Astrocyte (in vitro differentiated cells and primary cell): ENCODE results near the gene SLC16A10. TPM values are rescaled to one million over a fixed set of nuclear protein-coding genes. Genes with fewer than 3 reads are reported as not detected.
A peak's percentile ranks its signal among the peaks of the same experiment; 100 is the strongest.
"Not testable (repeated sequence)": the region's sequence is repeated elsewhere in the genome, so short reads cannot be mapped to it uniquely, and the experiment has no call there.

Source experiments
- DNase-seq: peaks from one replicate; pipeline ENCODE4 v3.0.0-alpha.2; 2010; ENCODE audit warnings: low read depth
- FAIRE-seq: peaks from 2 replicates; lab custom pipeline; 2011; peaks lifted over from hg19 to GRCh38; lab: Jason Lieb, UNC
- H2AFZ ChIP-seq: 2 replicates; pipeline ENCODE4 v1.6.0; 2012; ENCODE audit warnings: low read depth, low read length, inconsistent platforms
- H3K27ac ChIP-seq: 2 replicates; pipeline ENCODE4 v1.5.1; 2011; ENCODE audit warnings: low read depth, low read length, inconsistent platforms
- H3K27me3 ChIP-seq: 2 replicates; pipeline ENCODE4 v1.6.0; 2011; ENCODE audit warnings: low read length, inconsistent platforms; ENCODE audit not compliant: insufficient read depth
- H3K36me3 ChIP-seq: 2 replicates; pipeline ENCODE4 v1.5.1; 2011; ENCODE audit warnings: low read length, inconsistent platforms; ENCODE audit not compliant: insufficient read depth
- H3K4me1 ChIP-seq: 2 replicates; pipeline ENCODE4 v1.5.1; 2011; ENCODE audit warnings: low read length, inconsistent platforms; ENCODE audit not compliant: insufficient read depth
- H3K4me2 ChIP-seq: 2 replicates; pipeline ENCODE4 v1.6.0; 2012; ENCODE audit warnings: low read length, inconsistent platforms
- H3K4me3 ChIP-seq: 2 replicates; pipeline ENCODE4 v1.5.1; 2011; ENCODE audit warnings: low read depth, mild to moderate bottlenecking, low read length, inconsistent platforms; ENCODE audit not compliant: insufficient read depth
- H3K79me2 ChIP-seq: 2 replicates; pipeline ENCODE4 v1.6.0; 2012; ENCODE audit warnings: mild to moderate bottlenecking, low read length, inconsistent platforms; ENCODE audit not compliant: insufficient read depth
- H3K9ac ChIP-seq: 2 replicates; pipeline ENCODE4 v1.6.0; 2012; ENCODE audit warnings: mild to moderate bottlenecking, low read length, inconsistent platforms
- H3K9me3 ChIP-seq: 2 replicates; pipeline ENCODE4 v1.5.1; 2012; ENCODE audit warnings: low read depth, mild to moderate bottlenecking, low read length, inconsistent platforms; ENCODE audit not compliant: insufficient read depth
- H4K20me1 ChIP-seq: 2 replicates; pipeline ENCODE4 v1.6.0; 2012; ENCODE audit warnings: low read length, inconsistent platforms; ENCODE audit not compliant: insufficient read depth
- H3K27ac Mint-ChIP-seq: one replicate; pipeline ENCODE4 v1.8.0; 2021; ENCODE audit warnings: mild to moderate bottlenecking, mixed read lengths; ENCODE audit not compliant: unreplicated experiment
- H3K27me3 Mint-ChIP-seq: one replicate; pipeline ENCODE4 v1.8.0; 2021; ENCODE audit warnings: low read depth, mixed read lengths; ENCODE audit not compliant: unreplicated experiment
- H3K36me3 Mint-ChIP-seq: one replicate; pipeline ENCODE4 v1.8.0; 2021; ENCODE audit warnings: low read depth, mixed read lengths; ENCODE audit not compliant: unreplicated experiment
- H3K4me1 Mint-ChIP-seq: one replicate; pipeline ENCODE4 v1.8.0; 2021; ENCODE audit warnings: low read depth, mixed read lengths; ENCODE audit not compliant: unreplicated experiment
- H3K4me3 Mint-ChIP-seq: one replicate; pipeline ENCODE4 v1.8.0; 2021; ENCODE audit warnings: mild to moderate bottlenecking, moderate library complexity, mixed read lengths; ENCODE audit not compliant: unreplicated experiment
- H3K9me3 Mint-ChIP-seq: one replicate; pipeline ENCODE4 v1.8.0; 2021; ENCODE audit warnings: mild to moderate bottlenecking, mixed read lengths; ENCODE audit not compliant: unreplicated experiment
- EZH2 ChIP-seq: IDR thresholded peaks from 2 replicates; pipeline ENCODE4 v1.6.1; 2012; ENCODE audit warnings: mild to moderate bottlenecking, low read length, inconsistent platforms; ENCODE audit not compliant: insufficient read depth
- total RNA-seq: library from RNA; stranded (reverse); gene quantifications from 2 replicates; pipeline ENCODE4 v1.2.1, GENCODE V29; 2021
- TF ChIP-seq, protein P1 (sequence below): IDR thresholded peaks from 2 replicates; pipeline ENCODE4 v1.5.1; 2011; ENCODE audit warnings: low read depth, mild to moderate bottlenecking, inconsistent platforms, low read length, moderate library complexity; ENCODE audit not compliant: insufficient read depth

The SLC16A10 gene
- total RNA-seq, 1 donor from 2014 or later: 0.18 TPM

DNA sequence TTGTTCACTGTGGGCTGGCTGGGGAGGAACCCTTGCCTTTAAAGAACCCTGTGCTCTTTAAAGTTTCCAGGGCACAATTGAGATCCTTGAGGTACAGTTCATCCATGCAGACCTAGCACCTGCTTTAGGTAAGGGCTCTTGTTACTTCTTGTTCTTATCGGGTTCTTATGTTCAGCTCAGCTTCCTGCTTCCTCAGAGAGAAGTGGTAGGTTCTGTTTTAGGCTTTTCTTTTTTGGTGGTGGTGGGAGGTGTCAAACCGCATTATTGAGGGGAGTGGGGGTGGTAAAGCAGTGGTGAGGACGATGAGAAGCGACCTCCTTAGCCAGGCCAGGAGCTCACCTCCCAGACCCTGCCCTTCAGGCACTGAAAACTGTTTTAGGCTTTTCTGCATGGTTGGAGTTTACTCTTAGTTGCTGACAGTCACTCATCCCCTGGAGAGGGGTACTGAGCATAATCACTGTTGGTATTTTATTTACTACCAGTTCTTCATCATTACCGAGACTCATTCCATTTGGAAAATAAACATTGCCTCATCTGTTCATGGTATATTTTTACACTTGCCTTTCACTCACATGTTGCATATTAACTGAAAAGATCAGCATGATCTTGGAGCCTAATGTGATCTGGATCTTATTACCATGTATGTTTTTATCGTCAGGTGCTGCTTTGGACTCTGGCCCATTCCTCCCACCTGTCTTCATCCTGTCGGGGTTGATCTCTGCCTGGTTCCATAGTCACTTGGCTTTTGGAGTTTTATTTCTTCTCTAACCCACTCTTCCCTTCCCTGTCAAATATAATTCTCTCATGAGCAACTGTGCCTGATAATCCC, 35.4 kb downstream of the SLC16A10 start:
- Histone ChIP-seq H3K27me3 (no peaks in the 10 kb centered on the region), H3K9ac (no peak overlapping the region), H3K79me2 (no peaks in the 10 kb centered on the region), H3K4me2 (no peak overlapping the region), H4K20me1 (no peaks in the 10 kb centered on the region), H3K9me3 (no peaks in the 10 kb centered on the region), H3K4me3 (no peak overlapping the region), H3K36me3 (no peaks in the 10 kb centered on the region), H2AFZ (no peak overlapping the region), H3K27ac (no peak overlapping the region), H3K4me1 (no peaks in the 10 kb centered on the region)
- no peaks in the 10 kb centered on the region for H3K9me3 Mint-ChIP-seq
- TF ChIP-seq, protein P1, sequence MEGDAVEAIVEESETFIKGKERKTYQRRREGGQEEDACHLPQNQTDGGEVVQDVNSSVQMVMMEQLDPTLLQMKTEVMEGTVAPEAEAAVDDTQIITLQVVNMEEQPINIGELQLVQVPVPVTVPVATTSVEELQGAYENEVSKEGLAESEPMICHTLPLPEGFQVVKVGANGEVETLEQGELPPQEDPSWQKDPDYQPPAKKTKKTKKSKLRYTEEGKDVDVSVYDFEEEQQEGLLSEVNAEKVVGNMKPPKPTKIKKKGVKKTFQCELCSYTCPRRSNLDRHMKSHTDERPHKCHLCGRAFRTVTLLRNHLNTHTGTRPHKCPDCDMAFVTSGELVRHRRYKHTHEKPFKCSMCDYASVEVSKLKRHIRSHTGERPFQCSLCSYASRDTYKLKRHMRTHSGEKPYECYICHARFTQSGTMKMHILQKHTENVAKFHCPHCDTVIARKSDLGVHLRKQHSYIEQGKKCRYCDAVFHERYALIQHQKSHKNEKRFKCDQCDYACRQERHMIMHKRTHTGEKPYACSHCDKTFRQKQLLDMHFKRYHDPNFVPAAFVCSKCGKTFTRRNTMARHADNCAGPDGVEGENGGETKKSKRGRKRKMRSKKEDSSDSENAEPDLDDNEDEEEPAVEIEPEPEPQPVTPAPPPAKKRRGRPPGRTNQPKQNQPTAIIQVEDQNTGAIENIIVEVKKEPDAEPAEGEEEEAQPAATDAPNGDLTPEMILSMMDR: no peak
- no peak for TF ChIP-seq EZH2
- H3K4me3 Mint-ChIP-seq: no peak overlapping the region
- H3K27ac Mint-ChIP-seq: no peak overlapping the region
- no peaks in the 10 kb centered on the region for H3K36me3 Mint-ChIP-seq
- no peak for FAIRE-seq
- no peaks in the 10 kb centered on the region for H3K27me3 Mint-ChIP-seq
- no peak for DNase-seq
- H3K4me1 Mint-ChIP-seq: no peaks in the 10 kb centered on the region

DNA sequence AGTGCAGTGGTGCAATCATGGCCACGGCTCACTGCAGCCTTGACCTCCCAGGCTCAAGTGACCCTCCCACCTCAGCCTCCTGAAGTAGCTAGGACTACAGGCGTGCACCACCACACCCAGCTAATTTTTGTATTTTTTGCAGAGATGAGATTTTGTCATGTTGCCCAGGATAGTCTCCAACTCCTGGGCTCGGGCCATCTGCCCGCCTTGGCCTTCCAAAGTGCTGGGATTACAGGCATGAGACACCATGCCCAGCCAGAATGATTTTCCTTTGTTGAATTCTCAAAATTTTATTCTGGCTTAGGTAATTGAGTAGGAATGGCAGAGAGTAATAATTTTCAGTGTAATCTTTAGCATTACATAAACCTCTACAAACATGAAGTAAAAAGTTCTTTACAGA, 37.1 kb downstream of the SLC16A10 start:
- no peaks in the 10 kb centered on the region for H3K9me3 ChIP-seq
- no peaks in the 10 kb centered on the region for H4K20me1 ChIP-seq
- no peak overlapping the region for H3K27ac Mint-ChIP-seq
- H3K4me3 ChIP-seq: no peak overlapping the region
- DNase-seq: no peak
- TF ChIP-seq, protein P1: no peak
- no peak for TF ChIP-seq EZH2
- no peak overlapping the region for H3K4me3 Mint-ChIP-seq
- H3K27me3 ChIP-seq: no peaks in the 10 kb centered on the region
- no peaks in the 10 kb centered on the region for H3K4me1 ChIP-seq
- no peaks in the 10 kb centered on the region for H3K27me3 Mint-ChIP-seq
- H3K36me3 ChIP-seq: no peaks in the 10 kb centered on the region
- no peaks in the 10 kb centered on the region for H3K79me2 ChIP-seq
- no peak overlapping the region for H3K4me2 ChIP-seq
- H3K27ac ChIP-seq: no peak overlapping the region
- no peaks in the 10 kb centered on the region for H3K36me3 Mint-ChIP-seq
- H3K9me3 Mint-ChIP-seq: no peaks in the 10 kb centered on the region
- FAIRE-seq: no peak
- H3K4me1 Mint-ChIP-seq: no peaks in the 10 kb centered on the region
- no peak overlapping the region for H3K9ac ChIP-seq
- no peak overlapping the region for H2AFZ ChIP-seq

DNA sequence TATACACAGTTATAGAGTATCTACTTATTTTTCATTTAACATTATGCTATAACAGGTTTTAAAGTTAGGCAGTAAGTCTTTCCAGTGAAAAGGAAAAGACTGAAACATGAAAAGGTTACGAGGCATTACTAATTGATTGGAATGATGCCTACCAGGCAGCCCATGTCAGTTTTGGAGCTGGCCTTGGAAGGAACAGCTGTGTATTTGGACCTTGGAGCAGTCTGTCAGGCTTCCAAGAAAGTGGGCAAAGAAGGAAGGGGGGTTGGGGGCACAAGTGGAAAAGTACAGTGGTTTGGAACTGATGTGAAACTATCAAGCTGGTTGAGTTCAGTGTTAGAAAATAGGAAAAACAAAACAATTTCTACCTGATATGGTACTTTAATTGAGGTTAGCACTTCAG, 41.7 kb downstream of the SLC16A10 start:
- TF ChIP-seq, protein P1: no peak
- TF ChIP-seq EZH2: no peak
- Histone ChIP-seq H4K20me1 (no peaks in the 10 kb centered on the region), H3K4me2 (no peak overlapping the region), H2AFZ (no peak overlapping the region), H3K4me1 (no peaks in the 10 kb centered on the region), H3K27me3 (no peaks in the 10 kb centered on the region), H3K27ac (no peak overlapping the region), H3K9me3 (no peaks in the 10 kb centered on the region), H3K4me3 (no peak overlapping the region), H3K79me2 (no peaks in the 10 kb centered on the region), H3K9ac (no peak overlapping the region), H3K36me3 (no peaks in the 10 kb centered on the region)
- Mint-ChIP-seq H3K4me1 (no peaks in the 10 kb centered on the region), H3K27ac (peak overlapping the region; percentile 20), H3K9me3 (peaks cover 6% of the 10 kb centered on the region), H3K36me3 (no peaks in the 10 kb centered on the region), H3K27me3 (no peaks in the 10 kb centered on the region), H3K4me3 (no peak overlapping the region)
- DNase-seq: peak; percentile 8
- no peak for FAIRE-seq

DNA sequence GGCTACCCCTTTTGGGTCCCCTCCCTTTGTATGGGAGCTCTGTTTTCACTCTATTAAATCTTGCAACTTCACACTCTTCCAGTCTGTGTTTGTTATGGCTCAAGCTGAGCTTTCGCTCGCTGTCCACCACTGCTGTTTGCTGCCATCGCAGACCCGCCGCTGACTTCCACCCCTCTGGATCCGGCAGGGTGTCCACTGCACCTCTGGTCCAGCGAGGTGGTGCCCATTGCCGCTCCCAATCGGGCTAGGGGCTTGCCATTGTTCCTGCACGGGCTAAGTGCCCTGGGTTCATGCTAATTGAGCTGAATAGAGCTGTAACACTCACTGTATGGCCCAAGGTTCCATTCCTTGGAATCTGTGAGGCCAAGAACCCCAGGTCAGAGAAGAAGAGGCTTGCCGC, 43.7 kb downstream of the SLC16A10 start:
- not testable (repeated sequence) for H3K9me3 Mint-ChIP-seq, H3K9ac ChIP-seq, H3K36me3 Mint-ChIP-seq, H3K4me1 Mint-ChIP-seq, H3K4me2 ChIP-seq, H3K4me3 ChIP-seq, H3K27ac Mint-ChIP-seq, H3K36me3 ChIP-seq, H3K9me3 ChIP-seq, H3K27me3 ChIP-seq, DNase-seq, FAIRE-seq, H3K27me3 Mint-ChIP-seq, H2AFZ ChIP-seq, H3K4me3 Mint-ChIP-seq, H3K79me2 ChIP-seq, H4K20me1 ChIP-seq, H3K4me1 ChIP-seq, H3K27ac ChIP-seq
